B cell (primary cell): ENCODE measurements around the gene AK1. TPM values are rescaled to one million over a fixed set of nuclear protein-coding genes. Genes with fewer than 3 reads are reported as not detected.

ENCODE experiments used
- ATAC-seq: fragments of 200-7000 bp; cut with Tn5 transposase; one replicate; pipeline ENCODE4 v1.10.0; 2021; ENCODE audit warnings: low read depth, mild to moderate bottlenecking, moderate number of reproducible peaks, moderate library complexity
- CTCF ChIA-PET: fragments of 350-600 bp; sonication (Branson Sonifier 250); formaldehyde crosslinking; loops from one replicate; lab custom pipeline; 2021; ENCODE audit warnings: antibody characterized with exemption, inconsistent platforms; lab: Charles Lee
- POLR2A ChIA-PET: fragments of 350-600 bp; sonication (Branson Sonifier 250); formaldehyde crosslinking; loops from one replicate; lab custom pipeline; 2021; ENCODE audit warnings: antibody characterized with exemption; lab: Charles Lee
- DNase-seq: peaks from one replicate; pipeline ENCODE4 v3.0.0; 2013
- H2AFZ ChIP-seq: 2 replicates; pipeline ENCODE4 v1.6.1; 2012; ENCODE audit warnings: mild to moderate bottlenecking, low read depth, low read length; ENCODE audit not compliant: insufficient read depth, poor library complexity, severe bottlenecking
- H3K27ac ChIP-seq, 2 donors: 1 replicate in 1 of 2; 2 replicates in 1 of 2; pipeline ENCODE4 v1.5.1; 2012 to 2013; ENCODE audit warnings: low read length in 2 of 2, mild to moderate bottlenecking in 2 of 2, moderate library complexity in 1 of 2
- H3K27me3 ChIP-seq, 4 experiments: fragments of 200-600 bp in 1 of 4; sonication (generic) in 1 of 4; replicated peaks in 1 of 4; 1 replicate in 2 of 4; 2 replicates in 2 of 4; pipeline versions ENCODE4 v1.6.1 to v1.7.0; 2013 to 2016; ENCODE audit warnings: low read length in 3 of 4, mild to moderate bottlenecking in 2 of 4, mixed read lengths in 1 of 4, moderate library complexity in 1 of 4; ENCODE audit not compliant: insufficient read depth in 4 of 4, control insufficient read depth in 3 of 4; ENCODE audit errors: control extremely low read depth in 1 of 4
- H3K36me3 ChIP-seq, 2 experiments: replicated peaks in 1 of 2; 1 replicate in 1 of 2; 2 replicates in 1 of 2; pipeline versions ENCODE4 v1.6.1 to v1.7.1; 2013; ENCODE audit warnings: low read length in 1 of 2; ENCODE audit not compliant: insufficient read depth in 2 of 2, control insufficient read depth in 1 of 2; ENCODE audit errors: control extremely low read depth in 1 of 2, extremely low read depth in 1 of 2
- H3K4me1 ChIP-seq, 2 donors: fragments of 200-600 bp in 1 of 2; sonication (generic) in 1 of 2; 1 replicate in 1 of 2; 2 replicates in 1 of 2; pipeline versions ENCODE4 v1.5.1 to v1.6.1; 2013 to 2017; ENCODE audit warnings: low read length in 2 of 2; ENCODE audit not compliant: control insufficient read depth in 2 of 2, insufficient read depth in 2 of 2
- H3K4me2 ChIP-seq: replicated peaks from 2 replicates; pipeline ENCODE3; 2012; ENCODE audit warnings: mild to moderate bottlenecking, low read depth, low read length; ENCODE audit not compliant: poor library complexity, severe bottlenecking
- H3K4me3 ChIP-seq, 5 experiments: fragments of 200-600 bp in 1 of 5; sonication (generic) in 1 of 5; 1 replicate in 3 of 5; 2 replicates in 2 of 5; pipeline versions ENCODE4 v1.5.1 to v1.7.0; 2011 to 2016; ENCODE audit warnings: low read length in 4 of 5, mild to moderate bottlenecking in 4 of 5, low read depth in 2 of 5, control low read depth in 1 of 5, moderate library complexity in 1 of 5; ENCODE audit not compliant: insufficient read depth in 1 of 5; ENCODE audit errors: control extremely low read depth in 1 of 5, extremely low read depth in 1 of 5
- H3K79me2 ChIP-seq: fragments of 200-600 bp; sonication (generic); one replicate; pipeline ENCODE4 v1.6.0; 2016; ENCODE audit warnings: low read length; ENCODE audit not compliant: control insufficient read depth, insufficient read depth
- H3K9ac ChIP-seq: fragments of 200-600 bp; sonication (generic); 2 replicates; pipeline ENCODE4 v1.6.1; 2017; ENCODE audit warnings: mild to moderate bottlenecking, low read length, moderate library complexity
- H3K9me3 ChIP-seq, 3 donors: one replicate each; pipeline versions ENCODE4 v1.6.1 to v1.7.1; 2013; ENCODE audit warnings: low read length in 2 of 3; ENCODE audit not compliant: control insufficient read depth in 2 of 3, insufficient read depth in 1 of 3; ENCODE audit errors: control extremely low read depth in 1 of 3
- H4K20me1 ChIP-seq: 2 replicates; pipeline ENCODE4 v1.6.0; 2012; ENCODE audit warnings: mild to moderate bottlenecking, low read length; ENCODE audit not compliant: insufficient read depth, control insufficient read depth, poor library complexity, severe bottlenecking
- H3K27ac Mint-ChIP-seq: one replicate; pipeline ENCODE4 v1.8.0; 2021; ENCODE audit warnings: mixed read lengths
- H3K27me3 Mint-ChIP-seq: one replicate; pipeline ENCODE4 v1.8.0; 2021; ENCODE audit warnings: mixed read lengths
- H3K4me1 Mint-ChIP-seq: one replicate; pipeline ENCODE4 v1.8.0; 2021; ENCODE audit warnings: mixed read lengths
- H3K4me3 Mint-ChIP-seq: one replicate; pipeline ENCODE4 v1.8.0; 2021; ENCODE audit warnings: mixed read lengths
- H3K9me3 Mint-ChIP-seq: one replicate; pipeline ENCODE4 v1.8.0; 2022; ENCODE audit warnings: mixed read lengths; ENCODE audit not compliant: insufficient read depth
- CTCF ChIP-seq: fragments of 200-600 bp; IDR thresholded peaks from one replicate; pipeline ENCODE4 v1.8.0; 2022; ENCODE audit warnings: antibody characterized with exemption, mild to moderate bottlenecking
- EZH2 ChIP-seq: IDR thresholded peaks from 2 replicates; pipeline ENCODE4 v1.6.1; 2012; ENCODE audit warnings: borderline replicate concordance, low read depth, mild to moderate bottlenecking, moderate library complexity, low read length; ENCODE audit not compliant: insufficient read depth, poor library complexity, severe bottlenecking
- WGBS: methylation state at CpG from one replicate; pipeline ENCODE4 v1.1.5; 2013; ENCODE audit warnings: missing lambda C conversion rate; ENCODE audit not compliant: insufficient coverage; 5-methylcytosine and 5-hydroxymethylcytosine counted together
- intact Hi-C: fragments of 100-400 bp; cut with micrococcal nuclease; formaldehyde crosslinking; loops from one replicate; pipeline ENCODE4 v1.10.0; 2022
- polyA plus RNA-seq: library from polyadenylated mRNA; depleted of rRNA; stranded (reverse); fragments of >200 nt; gene quantifications from 2 replicates; pipeline ENCODE4 v1.2.3, GENCODE V29; 2012
- total RNA-seq, 2 donors: library from RNA; stranded (reverse); fragments of 120-200 nt in 1 of 2; gene quantifications; 1 replicate in 1 of 2; 2 replicates in 1 of 2; pipeline versions ENCODE4 v1.2.3 to v1.2.4, GENCODE V29; 2013 to 2022

AK1 gene
- total and polyA plus RNA-seq, 2 donors (not counting 1 experiment from before 2014, with no cell fraction given) = 28.0 to 31.8 TPM

GRCh38 chr9:127908660-127908926, 31.1 kb upstream of the AK1 start:
- no peak overlapping the region for H3K9ac ChIP-seq
- ATAC-seq = no peak
- H3K4me2 ChIP-seq = no peak overlapping the region
- intact Hi-C loops = no loop called here
- Mint-ChIP-seq H3K27ac (peak overlapping the region; percentile 63), H3K4me1 (peaks cover 67% of the 10 kb centered on the region), H3K27me3 (no peaks in the 10 kb centered on the region), H3K9me3 (no peaks in the 10 kb centered on the region), H3K4me3 (no peak overlapping the region)
- H4K20me1 ChIP-seq = no peaks in the 10 kb centered on the region
- H3K4me3 ChIP-seq = no peak overlapping the region
- peaks cover 39% of the 10 kb centered on the region for H3K79me2 ChIP-seq
- no peak overlapping the region for H2AFZ ChIP-seq
- ChIA-PET POLR2A (no interaction called here), CTCF (no interaction called here)
- peaks cover 0 to 50% of the 10 kb centered on the region in 2 experiments for H3K36me3 ChIP-seq
- WGBS = 96% methylated on average over 10 of the region's 10 CpGs
- DNase-seq = no peak
- TF ChIP-seq CTCF = no peak
- TF ChIP-seq EZH2 = no peak
- H3K9me3 ChIP-seq = no peaks in the 10 kb centered on the region
- peak overlapping the region in 1 of 2 donors; percentile 100 for H3K27ac ChIP-seq
- H3K27me3 ChIP-seq = no peaks in the 10 kb centered on the region
- peaks cover 41 to 75% of the 10 kb centered on the region in 2 donors for H3K4me1 ChIP-seq

- no peaks in the 10 kb centered on the region for H4K20me1 ChIP-seq
- H3K4me3 ChIP-seq = no peak overlapping the region
- peaks cover 47 to 79% of the 10 kb centered on the region in 2 donors for H3K4me1 ChIP-seq
- no peaks in the 10 kb centered on the region for H3K27me3 ChIP-seq
- peak overlapping the region; percentile 75 for H3K27ac Mint-ChIP-seq
- ChIA-PET POLR2A (interaction anchor here (0.6 to 12.6 kb wide), 2 partner anchors 7 to 89 kb away, joined by 8 to 228 read pairs; partner anchors contain the start of gene ST6GALNAC4), CTCF (interaction anchor here (5.8 kb wide), 1 partner anchor 10 kb away, joined by 81 read pairs; the partner anchor contains the start of gene ST6GALNAC4)
- WGBS = 94% methylated on average over 26 of the region's 35 CpGs
- no peak for ATAC-seq
- peaks cover 0 to 49% of the 10 kb centered on the region in 2 experiments for H3K36me3 ChIP-seq
- H3K79me2 ChIP-seq = peaks cover 39% of the 10 kb centered on the region
- H3K9me3 ChIP-seq = no peaks in the 10 kb centered on the region
- DNase-seq = peak; percentile 11
- peaks cover 70% of the 10 kb centered on the region for H3K4me1 Mint-ChIP-seq
- H3K9ac ChIP-seq = no peak overlapping the region
- intact Hi-C loops = no loop called here
- H3K4me2 ChIP-seq = no peak overlapping the region
- H3K9me3 Mint-ChIP-seq = no peaks in the 10 kb centered on the region
- no peak for TF ChIP-seq EZH2
- H2AFZ ChIP-seq = no peak overlapping the region
- H3K27me3 Mint-ChIP-seq = no peaks in the 10 kb centered on the region
- H3K4me3 Mint-ChIP-seq = no peak overlapping the region
- peak overlapping the region in 1 of 2 donors; percentile 100 for H3K27ac ChIP-seq
These were observed 30.6 kb upstream of the AK1 start for GRCh38 chr9:127907867-127908659.
